WTC11 (cell line): ENCODE measurements around the gene PYY. TPM values are rescaled to one million over a fixed set of nuclear protein-coding genes. Genes with fewer than 3 reads are reported as not detected.

ENCODE experiments used
- ATAC-seq: fragments of 200-7000 bp; cut with Tn5 transposase; 2 replicates; pipeline ENCODE4 v1.10.0; 2021; ENCODE audit warnings: mild to moderate bottlenecking, moderate library complexity
- CTCF ChIA-PET: fragments of 300-600 bp; sonication (Branson Sonifier 250); formaldehyde crosslinking; loops from one replicate; lab custom pipeline; 2021; ENCODE audit warnings: antibody characterized with exemption; lab: Charles Lee
- POLR2A ChIA-PET: fragments of 350-600 bp; sonication (Branson Sonifier 250); formaldehyde crosslinking; loops from one replicate; lab custom pipeline; 2021; ENCODE audit warnings: antibody characterized with exemption; lab: Charles Lee
- DNase-seq: peaks from one replicate; pipeline ENCODE4 v3.0.0; 2021; ENCODE audit warnings: low spot score
- H3K27ac Mint-ChIP-seq: 2 replicates; pipeline ENCODE4 v1.8.0; 2021; ENCODE audit warnings: mixed read lengths
- H3K27me3 Mint-ChIP-seq: 2 replicates; pipeline ENCODE4 v1.8.0; 2021; ENCODE audit warnings: low read depth, mild to moderate bottlenecking, moderate library complexity, mixed read lengths
- H3K36me3 Mint-ChIP-seq: 2 replicates; pipeline ENCODE4 v1.8.0; 2021; ENCODE audit warnings: mixed read lengths
- H3K4me1 Mint-ChIP-seq: 2 replicates; pipeline ENCODE4 v1.8.0; 2022; ENCODE audit warnings: mixed read lengths
- H3K4me3 Mint-ChIP-seq: 2 replicates; pipeline ENCODE4 v1.8.0; 2021; ENCODE audit warnings: mild to moderate bottlenecking, moderate library complexity, mixed read lengths
- H3K9me3 Mint-ChIP-seq: 2 replicates; pipeline ENCODE4 v1.8.0; 2021; ENCODE audit warnings: mixed read lengths
- HMGA2 ChIP-seq: fragments of 250-450 bp; sonication (Bioruptor Pico); IDR thresholded peaks from 2 replicates; pipeline ENCODE4 v1.4.0; 2021; ENCODE audit warnings: mild to moderate bottlenecking, moderate library complexity
- NR1H2 ChIP-seq: sonication (generic); formaldehyde crosslinking; IDR thresholded peaks from 2 replicates; pipeline ENCODE4 v1.9.0; 2021; ENCODE audit warnings: mild to moderate bottlenecking, moderate library complexity, missing genetic modification reagents
- NR2C2 ChIP-seq: sonication (generic); formaldehyde crosslinking; IDR thresholded peaks from 2 replicates; pipeline ENCODE4 v1.8.0; 2022; ENCODE audit warnings: mild to moderate bottlenecking, missing genetic modification reagents
- SOX15 ChIP-seq: fragments of 250-450 bp; sonication (Bioruptor Pico); IDR thresholded peaks from 2 replicates; pipeline ENCODE4 v1.9.0; 2021; ENCODE audit warnings: mild to moderate bottlenecking
- SP1 ChIP-seq: sonication (generic); formaldehyde crosslinking; conservative IDR thresholded peaks from 2 replicates; pipeline ENCODE4 v1.8.1; 2022; ENCODE audit warnings: missing genetic modification reagents
- TCF7 ChIP-seq: sonication (generic); formaldehyde crosslinking; IDR thresholded peaks from 2 replicates; pipeline ENCODE4 v1.8.0; 2022; ENCODE audit warnings: mild to moderate bottlenecking, low read depth, missing genetic modification reagents, moderate library complexity
- TEAD4 ChIP-seq: sonication (generic); formaldehyde crosslinking; IDR thresholded peaks from 2 replicates; pipeline ENCODE4 v1.8.0; 2022; ENCODE audit warnings: mild to moderate bottlenecking, missing genetic modification reagents
- TP53 ChIP-seq: sonication (generic); formaldehyde crosslinking; IDR thresholded peaks from 2 replicates; pipeline ENCODE4 v1.8.1; 2023; ENCODE audit warnings: mild to moderate bottlenecking, missing genetic modification reagents
- ZNF138 ChIP-seq: sonication (generic); formaldehyde crosslinking; conservative IDR thresholded peaks from 2 replicates; pipeline ENCODE4 v1.8.1; 2022; ENCODE audit warnings: mild to moderate bottlenecking, moderate library complexity, missing genetic modification reagents
- ZNF263 ChIP-seq: sonication (generic); formaldehyde crosslinking; IDR thresholded peaks from 2 replicates; pipeline ENCODE4 v1.8.1; 2022; ENCODE audit warnings: low read depth, mild to moderate bottlenecking, moderate library complexity, missing genetic modification reagents
- total RNA-seq: library from RNA; stranded (reverse); gene quantifications from 3 replicates; pipeline ENCODE4 v1.2.3, GENCODE V29; 2021
- TF ChIP-seq, protein P1 (sequence below): sonication (generic); formaldehyde crosslinking; IDR thresholded peaks from 2 replicates; pipeline ENCODE4 v1.8.1; 2022; ENCODE audit warnings: missing genetic modification reagents, borderline replicate concordance
- TF ChIP-seq, protein P2 (sequence below): sonication (generic); formaldehyde crosslinking; conservative IDR thresholded peaks from 2 replicates; pipeline ENCODE4 v1.8.1; 2023; ENCODE audit warnings: mild to moderate bottlenecking, low read depth, missing genetic modification reagents, moderate library complexity
- TF ChIP-seq, protein P3 (sequence below): sonication (generic); formaldehyde crosslinking; IDR thresholded peaks from 2 replicates; pipeline ENCODE4 v1.8.1; 2023; ENCODE audit warnings: mild to moderate bottlenecking, missing genetic modification reagents
- TF ChIP-seq, protein P4 (sequence below): fragments of 250-450 bp; sonication (Bioruptor Pico); IDR thresholded peaks from 2 replicates; pipeline ENCODE4 v1.9.0; 2021; ENCODE audit warnings: mild to moderate bottlenecking
- TF ChIP-seq, protein P5 (sequence below): sonication (generic); formaldehyde crosslinking; IDR thresholded peaks from 2 replicates; pipeline ENCODE4 v1.8.0; 2023; ENCODE audit warnings: missing genetic modification reagents, mild to moderate bottlenecking, borderline replicate concordance
- TF ChIP-seq, protein P6 (sequence below): sonication (generic); formaldehyde crosslinking; IDR thresholded peaks from 2 replicates; pipeline ENCODE4 v1.8.0; 2023; ENCODE audit warnings: mild to moderate bottlenecking, missing genetic modification reagents

PYY gene
- total RNA-seq, 1 experiment from 2014 or later, result 0.72 TPM

DNA sequence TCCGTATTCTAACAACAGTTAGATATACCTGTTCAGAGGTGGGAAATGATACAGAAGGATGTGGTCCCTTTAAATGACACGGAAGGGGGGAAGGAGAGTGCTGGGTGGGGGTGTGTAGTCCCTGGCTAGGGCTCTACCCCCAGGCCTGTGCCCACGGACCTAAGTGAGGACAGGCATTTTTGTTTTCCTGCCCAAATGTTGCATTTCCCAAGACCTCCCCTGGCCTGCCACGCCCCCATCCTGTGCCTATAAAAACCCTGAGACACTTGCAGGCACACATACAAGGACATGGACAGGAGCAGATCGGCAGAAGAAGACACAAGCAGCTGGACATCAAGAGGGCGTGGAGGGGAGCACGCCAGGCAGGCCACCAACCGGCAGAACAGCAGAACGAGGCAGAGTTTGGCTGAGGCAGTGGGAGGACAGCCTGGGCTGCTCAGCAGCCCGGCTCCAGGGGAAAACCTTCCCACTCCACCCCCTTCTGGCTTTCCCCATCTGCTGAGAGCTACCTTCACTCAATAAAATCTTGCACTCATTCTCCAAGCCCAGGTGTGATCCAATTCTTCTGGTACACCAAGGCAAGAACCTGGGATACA lies 33.1 kb downstream of the PYY start (continued):
- TF ChIP-seq SOX15 (CRISPR knock-in tag), result no peak
- TF ChIP-seq, protein P1, sequence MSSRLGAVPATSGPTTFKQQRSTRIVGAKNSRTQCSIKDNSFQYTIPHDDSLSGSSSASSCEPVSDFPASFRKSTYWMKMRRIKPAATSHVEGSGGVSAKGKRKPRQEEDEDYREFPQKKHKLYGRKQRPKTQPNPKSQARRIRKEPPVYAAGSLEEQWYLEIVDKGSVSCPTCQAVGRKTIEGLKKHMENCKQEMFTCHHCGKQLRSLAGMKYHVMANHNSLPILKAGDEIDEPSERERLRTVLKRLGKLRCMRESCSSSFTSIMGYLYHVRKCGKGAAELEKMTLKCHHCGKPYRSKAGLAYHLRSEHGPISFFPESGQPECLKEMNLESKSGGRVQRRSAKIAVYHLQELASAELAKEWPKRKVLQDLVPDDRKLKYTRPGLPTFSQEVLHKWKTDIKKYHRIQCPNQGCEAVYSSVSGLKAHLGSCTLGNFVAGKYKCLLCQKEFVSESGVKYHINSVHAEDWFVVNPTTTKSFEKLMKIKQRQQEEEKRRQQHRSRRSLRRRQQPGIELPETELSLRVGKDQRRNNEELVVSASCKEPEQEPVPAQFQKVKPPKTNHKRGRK, result no peak

DNA sequence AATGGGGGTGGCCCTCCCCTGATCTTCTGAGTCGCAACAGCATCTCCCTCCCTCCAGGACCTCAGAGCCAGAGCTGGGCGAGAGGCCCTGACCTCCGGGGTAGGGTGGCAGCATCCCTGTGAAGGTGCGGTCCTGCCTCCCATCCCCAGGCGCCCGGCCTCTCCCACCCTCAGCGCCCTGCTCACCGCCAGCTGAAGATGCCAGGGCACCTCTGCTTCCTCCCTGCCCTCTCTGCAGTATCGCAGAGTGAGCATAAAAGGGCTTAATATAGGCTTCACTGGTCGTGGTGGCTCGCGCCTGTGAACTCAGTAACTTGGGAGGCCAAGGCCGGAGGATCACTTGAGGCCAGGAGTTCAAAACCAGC lies 35.7 kb downstream of the PYY start:
- Mint-ChIP-seq H3K4me3 (peak overlapping the region; percentile 43; the same call in 1 of the 2 replicates), H3K27me3 (peaks cover 14% of the 10 kb centered on the region), H3K9me3 (peaks cover 7% of the 10 kb centered on the region), H3K36me3 (peaks cover 4% of the 10 kb centered on the region; the same call in 1 of the 2 replicates), H3K4me1 (peaks cover 27% of the 10 kb centered on the region), H3K27ac (no peak overlapping the region)
- CTCF ChIA-PET, result interaction anchor here (0.8 to 3.9 kb wide), 14 partner anchors 8 to 251 kb away, joined by 3 to 21 read pairs (median 6); partner anchors contain the start of gene MPP2
- ATAC-seq (no peak), DNase-seq (no peak)
- TF ChIP-seq NR1H2 (CRISPR knock-in tag) (no peak), HMGA2 (CRISPR knock-in tag) (no peak), NR2C2 (CRISPR knock-in tag) (no peak), ZNF263 (CRISPR knock-in tag) (no peak), TCF7 (CRISPR knock-in tag) (no peak), TP53 (CRISPR knock-in tag) (no peak)
- TF ChIP-seq, protein P2, sequence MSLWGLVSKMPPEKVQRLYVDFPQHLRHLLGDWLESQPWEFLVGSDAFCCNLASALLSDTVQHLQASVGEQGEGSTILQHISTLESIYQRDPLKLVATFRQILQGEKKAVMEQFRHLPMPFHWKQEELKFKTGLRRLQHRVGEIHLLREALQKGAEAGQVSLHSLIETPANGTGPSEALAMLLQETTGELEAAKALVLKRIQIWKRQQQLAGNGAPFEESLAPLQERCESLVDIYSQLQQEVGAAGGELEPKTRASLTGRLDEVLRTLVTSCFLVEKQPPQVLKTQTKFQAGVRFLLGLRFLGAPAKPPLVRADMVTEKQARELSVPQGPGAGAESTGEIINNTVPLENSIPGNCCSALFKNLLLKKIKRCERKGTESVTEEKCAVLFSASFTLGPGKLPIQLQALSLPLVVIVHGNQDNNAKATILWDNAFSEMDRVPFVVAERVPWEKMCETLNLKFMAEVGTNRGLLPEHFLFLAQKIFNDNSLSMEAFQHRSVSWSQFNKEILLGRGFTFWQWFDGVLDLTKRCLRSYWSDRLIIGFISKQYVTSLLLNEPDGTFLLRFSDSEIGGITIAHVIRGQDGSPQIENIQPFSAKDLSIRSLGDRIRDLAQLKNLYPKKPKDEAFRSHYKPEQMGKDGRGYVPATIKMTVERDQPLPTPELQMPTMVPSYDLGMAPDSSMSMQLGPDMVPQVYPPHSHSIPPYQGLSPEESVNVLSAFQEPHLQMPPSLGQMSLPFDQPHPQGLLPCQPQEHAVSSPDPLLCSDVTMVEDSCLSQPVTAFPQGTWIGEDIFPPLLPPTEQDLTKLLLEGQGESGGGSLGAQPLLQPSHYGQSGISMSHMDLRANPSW, result no peak
- TF ChIP-seq, protein P3, sequence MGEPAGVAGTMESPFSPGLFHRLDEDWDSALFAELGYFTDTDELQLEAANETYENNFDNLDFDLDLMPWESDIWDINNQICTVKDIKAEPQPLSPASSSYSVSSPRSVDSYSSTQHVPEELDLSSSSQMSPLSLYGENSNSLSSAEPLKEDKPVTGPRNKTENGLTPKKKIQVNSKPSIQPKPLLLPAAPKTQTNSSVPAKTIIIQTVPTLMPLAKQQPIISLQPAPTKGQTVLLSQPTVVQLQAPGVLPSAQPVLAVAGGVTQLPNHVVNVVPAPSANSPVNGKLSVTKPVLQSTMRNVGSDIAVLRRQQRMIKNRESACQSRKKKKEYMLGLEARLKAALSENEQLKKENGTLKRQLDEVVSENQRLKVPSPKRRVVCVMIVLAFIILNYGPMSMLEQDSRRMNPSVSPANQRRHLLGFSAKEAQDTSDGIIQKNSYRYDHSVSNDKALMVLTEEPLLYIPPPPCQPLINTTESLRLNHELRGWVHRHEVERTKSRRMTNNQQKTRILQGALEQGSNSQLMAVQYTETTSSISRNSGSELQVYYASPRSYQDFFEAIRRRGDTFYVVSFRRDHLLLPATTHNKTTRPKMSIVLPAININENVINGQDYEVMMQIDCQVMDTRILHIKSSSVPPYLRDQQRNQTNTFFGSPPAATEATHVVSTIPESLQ (CRISPR knock-in tag), result no peak
- POLR2A ChIA-PET, result no interaction called here

DNA sequence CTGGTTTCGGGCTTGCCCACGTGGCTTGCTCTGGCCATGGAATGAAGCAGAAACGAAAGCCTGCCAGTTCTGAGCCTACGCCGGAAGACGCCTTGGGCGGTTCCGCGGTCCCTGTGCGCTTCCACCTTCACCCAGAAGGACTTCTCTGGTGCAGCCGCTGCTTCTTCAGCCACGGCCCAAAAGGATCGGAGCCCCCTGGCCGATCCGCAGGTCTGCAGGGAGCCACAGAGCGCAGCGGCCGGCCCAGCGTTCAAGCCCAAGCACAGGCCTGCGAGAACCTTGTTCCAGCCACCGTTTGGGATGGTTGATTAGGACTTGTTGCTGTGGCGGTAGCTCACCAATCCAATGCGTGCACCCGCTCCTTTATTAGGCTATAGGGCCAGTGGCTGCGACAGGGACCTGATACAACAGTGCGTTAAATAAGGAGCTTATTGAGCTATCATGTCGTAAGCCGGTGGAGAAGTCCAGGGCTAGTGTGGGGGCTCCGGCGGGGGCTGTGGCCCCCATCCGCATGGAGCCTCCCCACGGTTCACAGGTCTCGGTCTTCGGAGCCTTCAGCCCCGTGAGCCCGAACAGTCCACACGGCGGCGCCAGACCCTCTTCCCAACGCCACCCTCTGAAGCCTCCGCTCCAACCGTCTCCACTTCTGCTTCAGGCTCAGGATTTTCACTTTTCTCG lies 36.3 kb downstream of the PYY start:
- peak; percentile 78 for DNase-seq
- H3K27me3 Mint-ChIP-seq, result peaks cover 14% of the 10 kb centered on the region
- H3K36me3 Mint-ChIP-seq, result peaks cover 4% of the 10 kb centered on the region; the same call in 1 of the 2 replicates
- peaks cover 27% of the 10 kb centered on the region for H3K4me1 Mint-ChIP-seq
- ChIA-PET POLR2A (no interaction called here), CTCF (interaction anchor here (0.8 to 2.8 kb wide), 14 partner anchors 9 to 251 kb away, joined by 3 to 17 read pairs (median 6); partner anchors contain the start of gene MPP2)
- H3K4me3 Mint-ChIP-seq, result peak overlapping the region; percentile 43
- ATAC-seq, result peak; percentile 87
- TF ChIP-seq, protein P4, sequence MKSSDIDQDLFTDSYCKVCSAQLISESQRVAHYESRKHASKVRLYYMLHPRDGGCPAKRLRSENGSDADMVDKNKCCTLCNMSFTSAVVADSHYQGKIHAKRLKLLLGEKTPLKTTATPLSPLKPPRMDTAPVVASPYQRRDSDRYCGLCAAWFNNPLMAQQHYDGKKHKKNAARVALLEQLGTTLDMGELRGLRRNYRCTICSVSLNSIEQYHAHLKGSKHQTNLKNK (CRISPR knock-in tag), result no peak
- TF ChIP-seq ZNF138 (CRISPR knock-in tag) (no peak), SP1 (CRISPR knock-in tag) (no peak), TEAD4 (CRISPR knock-in tag) (no peak)
- TF ChIP-seq, protein P5, sequence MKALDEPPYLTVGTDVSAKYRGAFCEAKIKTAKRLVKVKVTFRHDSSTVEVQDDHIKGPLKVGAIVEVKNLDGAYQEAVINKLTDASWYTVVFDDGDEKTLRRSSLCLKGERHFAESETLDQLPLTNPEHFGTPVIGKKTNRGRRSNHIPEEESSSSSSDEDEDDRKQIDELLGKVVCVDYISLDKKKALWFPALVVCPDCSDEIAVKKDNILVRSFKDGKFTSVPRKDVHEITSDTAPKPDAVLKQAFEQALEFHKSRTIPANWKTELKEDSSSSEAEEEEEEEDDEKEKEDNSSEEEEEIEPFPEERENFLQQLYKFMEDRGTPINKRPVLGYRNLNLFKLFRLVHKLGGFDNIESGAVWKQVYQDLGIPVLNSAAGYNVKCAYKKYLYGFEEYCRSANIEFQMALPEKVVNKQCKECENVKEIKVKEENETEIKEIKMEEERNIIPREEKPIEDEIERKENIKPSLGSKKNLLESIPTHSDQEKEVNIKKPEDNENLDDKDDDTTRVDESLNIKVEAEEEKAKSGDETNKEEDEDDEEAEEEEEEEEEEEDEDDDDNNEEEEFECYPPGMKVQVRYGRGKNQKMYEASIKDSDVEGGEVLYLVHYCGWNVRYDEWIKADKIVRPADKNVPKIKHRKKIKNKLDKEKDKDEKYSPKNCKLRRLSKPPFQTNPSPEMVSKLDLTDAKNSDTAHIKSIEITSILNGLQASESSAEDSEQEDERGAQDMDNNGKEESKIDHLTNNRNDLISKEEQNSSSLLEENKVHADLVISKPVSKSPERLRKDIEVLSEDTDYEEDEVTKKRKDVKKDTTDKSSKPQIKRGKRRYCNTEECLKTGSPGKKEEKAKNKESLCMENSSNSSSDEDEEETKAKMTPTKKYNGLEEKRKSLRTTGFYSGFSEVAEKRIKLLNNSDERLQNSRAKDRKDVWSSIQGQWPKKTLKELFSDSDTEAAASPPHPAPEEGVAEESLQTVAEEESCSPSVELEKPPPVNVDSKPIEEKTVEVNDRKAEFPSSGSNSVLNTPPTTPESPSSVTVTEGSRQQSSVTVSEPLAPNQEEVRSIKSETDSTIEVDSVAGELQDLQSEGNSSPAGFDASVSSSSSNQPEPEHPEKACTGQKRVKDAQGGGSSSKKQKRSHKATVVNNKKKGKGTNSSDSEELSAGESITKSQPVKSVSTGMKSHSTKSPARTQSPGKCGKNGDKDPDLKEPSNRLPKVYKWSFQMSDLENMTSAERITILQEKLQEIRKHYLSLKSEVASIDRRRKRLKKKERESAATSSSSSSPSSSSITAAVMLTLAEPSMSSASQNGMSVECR (CRISPR knock-in tag), result 0 out of 2 replicates have a peak, but pooled peaks have one; percentile 27
- TF ChIP-seq, protein P6, sequence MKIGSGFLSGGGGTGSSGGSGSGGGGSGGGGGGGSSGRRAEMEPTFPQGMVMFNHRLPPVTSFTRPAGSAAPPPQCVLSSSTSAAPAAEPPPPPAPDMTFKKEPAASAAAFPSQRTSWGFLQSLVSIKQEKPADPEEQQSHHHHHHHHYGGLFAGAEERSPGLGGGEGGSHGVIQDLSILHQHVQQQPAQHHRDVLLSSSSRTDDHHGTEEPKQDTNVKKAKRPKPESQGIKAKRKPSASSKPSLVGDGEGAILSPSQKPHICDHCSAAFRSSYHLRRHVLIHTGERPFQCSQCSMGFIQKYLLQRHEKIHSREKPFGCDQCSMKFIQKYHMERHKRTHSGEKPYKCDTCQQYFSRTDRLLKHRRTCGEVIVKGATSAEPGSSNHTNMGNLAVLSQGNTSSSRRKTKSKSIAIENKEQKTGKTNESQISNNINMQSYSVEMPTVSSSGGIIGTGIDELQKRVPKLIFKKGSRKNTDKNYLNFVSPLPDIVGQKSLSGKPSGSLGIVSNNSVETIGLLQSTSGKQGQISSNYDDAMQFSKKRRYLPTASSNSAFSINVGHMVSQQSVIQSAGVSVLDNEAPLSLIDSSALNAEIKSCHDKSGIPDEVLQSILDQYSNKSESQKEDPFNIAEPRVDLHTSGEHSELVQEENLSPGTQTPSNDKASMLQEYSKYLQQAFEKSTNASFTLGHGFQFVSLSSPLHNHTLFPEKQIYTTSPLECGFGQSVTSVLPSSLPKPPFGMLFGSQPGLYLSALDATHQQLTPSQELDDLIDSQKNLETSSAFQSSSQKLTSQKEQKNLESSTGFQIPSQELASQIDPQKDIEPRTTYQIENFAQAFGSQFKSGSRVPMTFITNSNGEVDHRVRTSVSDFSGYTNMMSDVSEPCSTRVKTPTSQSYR (CRISPR knock-in tag), result no peak
- no peak overlapping the region for H3K27ac Mint-ChIP-seq
- H3K9me3 Mint-ChIP-seq, result peaks cover 6% of the 10 kb centered on the region
